NCI-H2227 (cell line): ENCODE results near the gene ALKBH8.

Experiments used
- DNase-seq: peaks from one replicate; lab custom pipeline; 2025; ENCODE audit not compliant: unreplicated experiment; lab: John Stamatoyannopoulos, UW

ALKBH8 gene, protein sequence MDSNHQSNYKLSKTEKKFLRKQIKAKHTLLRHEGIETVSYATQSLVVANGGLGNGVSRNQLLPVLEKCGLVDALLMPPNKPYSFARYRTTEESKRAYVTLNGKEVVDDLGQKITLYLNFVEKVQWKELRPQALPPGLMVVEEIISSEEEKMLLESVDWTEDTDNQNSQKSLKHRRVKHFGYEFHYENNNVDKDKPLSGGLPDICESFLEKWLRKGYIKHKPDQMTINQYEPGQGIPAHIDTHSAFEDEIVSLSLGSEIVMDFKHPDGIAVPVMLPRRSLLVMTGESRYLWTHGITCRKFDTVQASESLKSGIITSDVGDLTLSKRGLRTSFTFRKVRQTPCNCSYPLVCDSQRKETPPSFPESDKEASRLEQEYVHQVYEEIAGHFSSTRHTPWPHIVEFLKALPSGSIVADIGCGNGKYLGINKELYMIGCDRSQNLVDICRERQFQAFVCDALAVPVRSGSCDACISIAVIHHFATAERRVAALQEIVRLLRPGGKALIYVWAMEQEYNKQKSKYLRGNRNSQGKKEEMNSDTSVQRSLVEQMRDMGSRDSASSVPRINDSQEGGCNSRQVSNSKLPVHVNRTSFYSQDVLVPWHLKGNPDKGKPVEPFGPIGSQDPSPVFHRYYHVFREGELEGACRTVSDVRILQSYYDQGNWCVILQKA

DNA sequence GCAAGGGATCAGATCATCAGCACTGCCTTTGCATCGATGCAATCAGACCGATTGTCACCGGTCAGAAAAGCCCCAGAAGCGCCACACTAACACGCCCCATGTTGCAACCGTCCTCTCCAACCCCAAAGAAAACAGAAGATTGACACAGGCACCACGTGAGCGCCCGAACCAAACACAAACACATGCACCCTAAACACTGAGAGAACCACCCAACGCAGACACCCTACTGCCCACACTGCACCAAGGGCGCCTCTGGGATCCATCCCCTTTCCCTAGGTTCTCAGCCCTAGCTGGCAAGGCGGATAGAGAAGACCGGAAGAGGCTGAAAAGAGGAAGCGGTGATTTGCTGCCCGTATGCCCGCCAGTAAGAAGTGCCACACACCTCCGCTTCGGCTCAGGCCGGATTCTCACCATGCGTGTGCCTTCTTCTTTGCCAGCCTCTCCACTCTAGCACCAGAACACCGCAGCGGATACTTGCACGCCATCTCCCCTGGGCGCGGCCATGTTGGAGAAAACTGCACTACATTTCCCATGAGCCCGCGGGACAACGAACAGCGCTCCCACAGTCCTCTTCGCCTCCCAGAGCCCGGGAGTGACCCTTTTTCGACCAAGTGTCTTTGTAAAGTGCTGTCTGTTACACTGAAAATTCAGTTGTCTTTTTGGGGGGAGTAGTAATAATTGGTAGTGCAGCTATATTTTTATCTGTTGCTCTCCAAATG, at the start of gene ALKBH8:
ALKBH8 (minus strand) TSS at position 517 of the 719 bp plus-strand sequence. CDS start 4,842 bp downstream, outside the sequence.
- peak; percentile 72 for DNase-seq

DNA sequence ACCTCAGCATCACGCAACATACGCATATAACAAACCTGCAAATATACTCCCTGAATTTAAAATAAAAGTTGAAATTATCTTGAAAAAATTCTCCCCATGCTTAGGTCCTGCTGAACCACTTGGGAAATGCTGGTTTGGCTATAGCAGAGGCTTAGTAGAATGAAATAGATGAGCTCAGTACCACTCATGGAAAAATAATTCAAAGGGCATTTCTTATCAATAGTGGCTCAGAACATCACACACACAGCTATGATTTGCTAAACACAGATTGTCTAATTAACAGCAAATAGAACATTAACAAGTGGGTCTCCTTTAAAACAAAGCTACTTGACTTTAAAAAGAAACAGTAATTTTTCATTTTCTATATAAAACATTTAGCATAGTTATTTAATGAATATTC, 46.9 kb upstream of the ALKBH8 start:
- DNase-seq: no peak

DNA sequence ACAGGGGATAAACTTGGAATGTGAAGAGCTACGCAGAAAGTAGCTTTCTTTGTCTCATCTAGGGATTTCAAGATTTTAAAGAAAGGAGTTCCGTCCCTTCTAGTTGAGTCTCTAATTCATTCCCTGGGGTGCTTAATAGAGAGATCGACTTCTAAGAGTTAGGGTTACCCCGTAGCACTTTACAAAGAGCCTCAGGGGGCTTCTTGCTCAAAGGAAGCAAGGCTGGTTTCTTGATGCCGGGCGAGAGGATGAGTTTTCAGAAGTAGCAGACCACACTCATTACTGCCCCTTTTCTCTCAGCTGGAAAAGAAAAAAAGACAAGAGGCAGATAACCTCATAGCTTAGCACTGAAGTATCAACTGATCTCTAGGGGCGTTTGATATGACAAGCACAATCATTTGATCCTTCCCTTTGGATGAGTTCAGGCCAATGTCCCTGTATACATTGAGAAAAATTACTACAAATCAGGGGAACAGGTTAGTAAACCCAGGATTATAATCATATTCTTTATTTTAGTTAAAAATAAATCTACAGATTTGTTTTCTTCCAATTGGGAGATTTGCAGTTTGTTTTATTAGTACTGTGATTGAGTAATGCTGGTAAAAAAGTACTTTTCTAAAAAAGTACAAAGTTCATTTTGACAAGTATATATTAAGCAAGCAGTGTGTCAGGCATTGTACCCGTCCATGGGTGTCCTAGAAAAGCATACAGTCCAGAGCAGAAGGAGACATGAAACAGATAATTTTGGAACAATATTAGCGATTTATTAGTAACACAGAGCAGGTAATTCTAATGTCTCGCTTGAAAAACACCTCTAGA, 44.1 kb upstream of the ALKBH8 start:
- DNase-seq: no peak

DNA sequence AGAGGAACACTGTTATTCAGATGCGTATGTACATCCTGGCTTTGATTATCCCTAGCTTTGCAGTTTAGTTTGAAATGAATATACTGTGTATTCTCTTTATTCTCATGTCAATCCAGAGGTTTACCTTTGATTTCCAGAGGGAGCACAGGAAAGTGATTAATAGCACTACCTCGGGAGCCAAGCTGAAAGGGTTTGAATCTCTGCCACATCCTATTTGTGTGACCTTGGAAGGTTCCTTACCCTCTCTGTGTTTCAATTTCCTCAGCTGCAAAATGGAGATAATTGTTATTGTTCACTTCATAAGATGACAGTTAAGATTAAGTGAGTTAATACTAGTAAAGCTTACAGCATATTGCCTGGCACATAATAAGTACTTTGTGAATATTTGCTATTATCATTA, 43.3 kb upstream of the ALKBH8 start:
- no peak for DNase-seq

DNA sequence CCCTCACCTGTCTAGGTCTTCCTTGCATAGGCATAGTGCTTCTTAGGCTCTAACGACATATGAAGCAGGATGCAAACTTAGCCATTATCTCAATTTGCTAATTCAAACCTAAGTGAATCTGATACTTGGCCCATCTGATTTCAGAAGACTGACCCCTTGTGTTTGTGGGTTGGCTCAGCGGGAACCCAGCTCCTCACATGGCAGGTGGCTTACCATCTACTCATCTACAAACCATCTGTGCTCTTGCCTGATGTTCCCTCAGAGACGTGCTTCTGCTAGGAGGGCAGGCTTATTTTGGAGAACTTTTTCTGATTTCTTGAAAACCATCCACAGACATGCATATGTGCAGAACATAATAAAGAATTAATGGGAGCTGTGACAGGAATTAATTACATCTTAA, 40.6 kb upstream of the ALKBH8 start:
- no peak for DNase-seq

DNA sequence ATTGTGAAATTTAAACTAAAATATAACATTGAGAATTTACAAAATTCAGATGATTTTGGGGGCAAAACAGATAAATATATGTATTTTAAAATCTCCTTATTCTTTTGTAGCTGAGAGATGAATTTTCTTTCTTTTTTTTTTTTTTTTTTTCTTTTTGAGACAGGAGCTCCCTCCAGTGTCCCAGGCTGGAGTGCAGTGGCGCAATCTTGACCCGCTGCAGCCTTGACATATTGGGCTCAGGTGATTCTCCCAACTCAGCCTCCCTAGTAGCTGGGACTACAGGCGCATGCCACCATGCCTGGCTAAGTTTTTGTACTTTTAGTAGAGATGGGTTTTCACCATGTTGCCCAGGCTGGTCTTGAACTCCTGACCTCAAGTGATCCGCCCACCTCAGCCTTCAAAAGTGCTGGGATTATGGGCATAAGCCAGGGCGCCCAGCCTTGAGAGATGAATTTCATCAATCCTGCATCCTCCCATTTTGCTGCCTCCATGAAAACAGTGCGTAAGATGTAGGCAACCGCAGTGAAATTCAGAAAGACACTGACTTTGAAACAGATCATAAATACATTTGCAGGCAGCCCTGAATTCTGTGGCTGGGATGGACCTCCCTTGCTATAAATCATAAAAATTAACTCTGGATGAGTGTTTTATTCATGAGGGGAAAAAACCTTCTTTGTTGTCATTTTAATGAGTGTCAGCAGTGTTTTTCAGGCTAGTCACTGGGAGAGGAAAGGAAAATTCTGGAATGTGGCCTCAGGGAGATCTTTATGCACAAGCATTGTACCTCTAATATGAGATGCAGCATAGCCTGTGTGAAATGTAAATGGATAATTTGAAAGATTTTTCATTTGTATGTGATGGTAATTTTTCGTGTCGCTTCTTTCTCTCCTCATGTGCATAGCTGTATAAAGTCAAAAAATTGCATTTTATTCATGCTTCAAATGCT, 39.8 kb upstream of the ALKBH8 start:
- no peak for DNase-seq

DNA sequence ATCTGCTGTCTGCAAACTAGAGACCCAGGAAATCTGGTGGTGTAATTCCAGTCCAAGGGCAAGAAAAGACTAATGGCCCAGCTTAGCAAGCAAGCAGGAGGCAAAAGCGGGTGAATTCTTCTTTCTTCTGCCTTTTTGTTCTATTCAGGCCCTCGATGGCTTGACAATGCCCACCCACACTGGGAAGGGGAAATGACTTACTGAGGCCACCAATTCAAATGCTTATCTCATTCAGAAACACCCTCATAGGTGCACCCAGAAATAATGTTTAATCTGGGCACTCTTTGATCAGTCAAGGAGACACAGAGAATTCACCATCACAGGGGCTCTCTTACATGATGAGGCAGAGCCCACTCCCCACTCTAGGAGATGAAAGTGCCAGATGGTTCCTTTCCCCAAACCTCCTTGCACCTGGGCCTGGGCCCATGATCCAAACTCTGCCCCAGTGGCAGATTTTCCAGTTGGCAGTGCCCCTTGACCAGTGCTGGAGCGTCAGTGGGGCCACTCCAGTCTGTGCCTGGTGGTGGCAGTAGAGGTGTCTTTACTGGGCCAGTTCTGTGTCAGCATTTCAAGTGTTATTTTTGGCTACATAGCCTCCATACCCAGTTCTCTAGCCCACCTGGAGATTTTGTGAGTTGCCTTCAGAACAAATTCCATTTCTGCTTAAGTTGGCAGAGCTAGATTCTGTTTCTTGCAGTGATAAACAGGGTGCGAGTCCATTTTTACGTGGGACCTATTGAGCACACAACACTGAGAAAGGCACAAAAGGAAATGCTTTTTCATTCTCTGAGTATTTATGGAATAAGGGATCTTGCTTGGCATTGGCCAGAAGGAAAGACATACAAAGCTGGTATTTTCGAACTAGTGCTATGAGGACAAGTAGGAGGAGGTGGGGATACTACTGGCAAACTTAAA, 32.9 kb upstream of the ALKBH8 start:
- DNase-seq: peak; percentile 18

DNA sequence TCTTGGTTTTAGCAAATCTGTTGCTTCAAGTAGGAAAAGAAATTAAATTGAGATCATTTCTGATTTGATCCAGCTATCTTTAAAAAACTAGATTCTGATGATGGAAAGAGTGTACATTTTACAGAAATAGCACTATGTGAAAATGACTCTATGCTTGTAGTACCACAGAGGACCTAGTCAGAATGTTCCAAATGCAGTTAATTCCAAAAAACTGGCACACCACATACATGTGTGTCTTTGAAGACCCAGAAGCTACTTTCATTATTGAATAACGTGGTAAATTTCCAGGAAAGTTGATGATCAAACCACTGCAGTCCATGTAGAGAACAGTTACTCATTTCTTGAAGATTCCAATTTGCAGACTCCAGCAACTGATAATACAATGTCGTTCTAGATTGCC, 29.2 kb upstream of the ALKBH8 start:
- DNase-seq: no peak

DNA sequence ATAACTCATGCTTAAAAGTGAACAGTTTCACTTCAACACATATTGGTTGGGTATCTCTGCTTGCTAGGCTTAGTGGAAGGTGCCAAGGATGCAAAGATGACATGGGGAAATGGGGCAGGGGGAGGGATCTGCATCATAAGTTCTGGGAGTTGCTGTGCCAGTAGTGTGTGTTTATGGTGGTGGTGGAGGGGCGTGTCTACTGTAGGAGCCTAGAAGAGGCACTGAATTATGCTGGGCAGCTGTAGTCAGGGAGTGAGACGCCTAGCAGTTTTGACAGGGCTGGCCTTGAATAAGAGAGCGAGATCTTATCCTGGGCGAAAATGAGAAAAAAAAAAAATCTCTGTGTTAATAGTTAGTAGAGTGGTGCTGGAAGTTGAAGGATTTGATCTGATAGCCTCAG, 28.4 kb upstream of the ALKBH8 start:
- DNase-seq: peak; percentile 5

DNA sequence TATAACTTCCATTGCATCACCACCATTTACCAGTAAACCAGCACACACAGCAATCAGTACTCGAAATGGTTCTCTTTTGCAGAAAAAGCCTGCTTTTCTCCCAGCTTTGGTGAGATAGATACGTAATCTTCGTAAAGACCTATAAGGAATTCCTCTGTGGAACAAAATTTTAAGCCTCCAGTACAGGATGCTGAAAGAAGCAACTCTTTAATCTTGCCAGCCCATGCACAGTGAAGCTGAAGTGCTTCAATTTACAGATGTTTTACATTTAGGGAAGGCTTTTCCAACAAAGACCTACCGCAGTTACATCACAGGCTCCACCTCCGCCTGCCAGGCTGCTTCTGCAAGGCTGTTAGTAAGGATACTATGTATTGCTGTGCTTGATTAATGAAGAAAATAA, 27.3 kb upstream of the ALKBH8 start:
- DNase-seq: no peak

DNA sequence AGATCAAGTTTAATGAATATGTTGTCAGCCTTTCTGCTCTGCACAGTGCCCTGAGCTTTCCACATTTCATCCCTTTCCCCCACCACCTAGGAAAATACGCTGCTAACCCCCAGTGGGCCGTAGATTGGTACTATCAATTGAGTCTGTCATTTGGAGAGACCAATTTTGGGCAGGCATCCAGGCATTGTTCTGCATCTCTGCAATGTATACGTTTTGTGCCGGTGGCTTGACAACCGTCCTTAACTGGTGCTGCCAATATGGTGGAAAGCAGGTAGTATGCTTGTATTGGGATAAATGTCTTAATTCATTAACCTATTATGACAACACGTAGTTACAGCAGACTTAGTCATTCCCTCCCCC, 26.7 kb upstream of the ALKBH8 start:
- DNase-seq: no peak

DNA sequence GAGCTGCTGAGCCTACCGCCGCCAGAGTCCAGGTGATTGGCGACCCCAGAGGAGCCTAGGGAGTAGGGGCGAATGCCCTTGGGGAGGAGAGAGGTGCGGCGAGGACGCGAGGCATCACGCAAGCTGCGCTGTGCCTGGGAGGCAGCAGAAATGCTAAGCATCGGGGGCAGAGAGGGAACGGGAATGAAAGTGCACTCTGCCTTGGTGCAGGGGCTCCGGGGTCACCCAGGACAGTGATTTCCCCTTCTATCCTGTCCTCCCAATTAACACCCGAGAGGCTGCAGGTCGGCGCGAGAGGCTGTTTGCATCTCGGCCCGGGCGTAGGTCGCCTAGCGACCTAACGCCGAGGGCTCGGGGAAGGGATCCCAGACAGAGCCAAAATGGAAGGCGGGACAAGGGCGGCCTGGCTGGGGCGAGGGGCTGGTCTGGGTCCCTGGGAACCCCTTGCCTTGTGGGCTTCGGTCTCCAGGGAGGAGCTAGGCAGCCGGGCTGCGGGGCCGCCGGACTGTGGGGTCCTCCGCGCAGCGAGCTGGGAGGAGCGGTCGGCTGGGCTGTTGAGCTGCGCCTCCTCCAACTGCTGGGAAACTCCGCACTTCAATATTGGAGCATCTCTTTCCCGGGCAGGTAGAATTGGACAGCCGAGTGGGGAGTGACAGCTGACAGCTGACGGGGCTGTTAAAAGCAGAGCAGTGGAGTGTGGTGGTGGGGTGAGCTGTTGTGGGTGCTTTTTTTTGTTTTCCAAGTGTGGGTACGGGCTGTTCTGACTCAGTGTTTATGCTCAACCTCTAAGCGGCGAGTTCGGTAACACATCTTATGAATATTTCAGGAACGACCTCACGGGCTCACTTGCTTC, 26.1 kb upstream of the ALKBH8 start:
- DNase-seq: no peak

DNA sequence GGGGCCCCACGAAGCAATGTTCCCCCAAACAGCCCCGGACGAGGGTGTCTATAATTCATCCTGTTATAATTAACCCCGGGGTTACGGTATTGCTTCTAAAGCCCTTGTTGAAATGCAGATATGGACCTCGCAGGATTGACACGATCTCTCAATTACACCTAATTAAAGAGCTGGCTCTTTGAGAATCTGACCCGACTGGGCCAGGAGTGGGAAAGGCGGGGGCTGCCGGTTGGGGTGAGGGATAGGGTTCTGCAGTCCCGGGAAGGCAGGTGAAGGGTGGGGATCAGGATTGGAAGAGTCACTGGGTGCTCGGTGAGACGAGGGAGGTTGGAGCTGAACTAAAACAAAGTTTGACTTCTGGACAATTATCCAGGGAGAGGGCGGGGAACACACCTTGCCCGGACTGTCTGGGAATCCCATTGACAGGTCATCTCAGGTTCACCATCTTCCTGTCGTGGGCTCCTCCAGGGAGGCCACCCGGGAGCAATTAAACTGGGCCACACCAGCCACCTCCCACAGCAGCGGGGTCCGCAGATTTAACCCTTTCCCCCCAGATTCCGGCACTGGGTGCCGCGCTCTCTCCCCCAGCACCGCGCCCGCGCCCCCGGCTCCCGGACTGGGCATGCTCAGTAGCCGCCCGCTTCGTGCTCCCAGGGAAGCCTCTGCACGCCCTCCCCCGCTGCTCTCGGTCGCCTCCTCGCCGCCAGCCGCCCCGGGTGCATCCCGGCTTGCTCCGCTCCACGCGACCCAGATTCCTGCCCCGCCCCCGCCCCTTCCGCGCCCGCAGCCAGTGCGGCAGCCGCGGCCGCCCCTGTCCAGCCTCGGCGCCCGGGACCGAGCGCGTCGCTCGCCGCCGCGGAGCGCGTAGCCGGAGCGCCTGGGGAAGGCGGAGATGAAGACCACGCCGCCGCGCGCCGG, 25.2 kb upstream of the ALKBH8 start, which contains the start of gene ELMOD1:
ELMOD1 (plus strand) TSS at position 688 of the 918 bp plus-strand sequence. CDS start 27,043 bp downstream, outside the sequence.
- peak; percentile 42 for DNase-seq

DNA sequence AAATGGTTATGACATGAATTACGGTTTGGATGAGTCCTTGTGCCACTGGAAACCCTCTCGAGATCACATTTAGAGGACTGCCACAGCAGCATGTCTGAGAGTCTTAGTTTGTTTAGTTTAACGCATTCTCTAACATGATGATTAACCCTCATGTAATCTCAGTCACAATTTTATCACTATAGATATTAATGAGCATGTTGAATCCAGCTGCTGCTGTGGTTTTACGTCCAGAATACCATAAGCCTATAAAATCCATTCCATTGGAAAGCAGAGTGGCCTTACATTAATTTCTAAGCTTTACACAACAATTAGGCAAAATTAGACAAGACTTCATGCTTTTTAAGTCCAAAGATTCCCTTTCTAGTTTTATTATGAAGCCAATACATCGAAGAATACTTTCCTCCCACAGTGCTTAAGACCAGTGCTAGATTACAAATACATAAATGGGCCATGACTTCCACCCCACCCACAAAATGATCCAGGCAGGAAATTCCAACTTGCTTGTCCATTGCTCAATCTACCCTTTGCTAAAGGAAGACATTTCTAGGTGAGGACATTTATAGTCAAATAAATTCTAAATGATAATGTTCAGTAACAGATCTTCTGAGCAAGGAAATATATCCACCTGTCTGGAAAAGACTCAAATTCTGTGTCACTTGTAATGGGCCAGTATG, 21.9 kb upstream of the ALKBH8 start:
- no peak for DNase-seq

DNA sequence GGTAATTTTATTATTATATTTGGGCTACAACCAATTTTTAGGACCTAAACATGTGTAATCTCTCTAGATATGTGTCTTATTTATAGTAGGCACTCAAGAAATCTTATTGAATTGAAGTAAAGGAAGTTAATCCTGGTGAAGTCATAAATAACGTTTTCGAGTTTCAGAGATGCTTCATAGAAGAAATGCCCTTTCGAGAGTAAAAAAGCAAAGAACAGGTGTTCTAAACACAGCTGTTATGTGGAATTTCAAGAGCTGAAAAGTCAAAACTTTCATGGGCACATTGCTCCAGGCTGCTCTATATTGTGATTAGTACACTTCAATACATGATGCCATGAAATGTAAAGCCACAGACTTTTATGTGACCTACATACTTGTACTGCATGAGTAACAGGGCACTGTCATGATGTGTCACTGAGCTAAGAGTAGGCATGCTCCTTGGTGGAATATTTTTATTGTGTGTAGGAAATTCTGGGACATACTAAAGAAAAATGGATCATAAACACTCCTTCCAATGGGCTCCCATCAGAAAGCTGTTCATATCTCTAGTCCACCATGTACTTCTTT, 18.2 kb upstream of the ALKBH8 start:
- no peak for DNase-seq

DNA sequence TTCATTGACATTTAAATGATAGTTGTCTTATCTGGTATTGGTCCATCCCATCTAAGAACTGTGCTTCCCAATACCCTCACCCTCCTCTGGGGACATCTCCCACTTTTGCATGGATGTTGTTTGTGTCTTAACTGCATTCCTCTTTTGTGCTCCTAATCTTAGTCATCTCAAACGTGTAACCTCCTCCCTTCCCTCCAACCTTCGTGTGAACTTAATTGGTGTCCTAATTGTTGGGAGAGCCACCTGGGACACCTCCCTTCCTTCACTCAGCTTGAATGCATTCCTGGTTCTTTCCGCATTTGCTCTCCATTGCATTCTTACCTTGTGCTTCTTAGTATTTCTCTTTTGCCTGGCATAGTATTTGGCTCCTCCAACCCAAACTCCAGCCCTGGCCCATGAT, 15.6 kb upstream of the ALKBH8 start:
- no peak for DNase-seq
